ENCODE data around the gene UBIAD1.
A peak's percentile ranks its signal among the peaks of the same experiment; 100 is the strongest.
"Not testable (repeated sequence)": the region's sequence is repeated elsewhere in the genome, so short reads cannot be mapped to it uniquely, and the experiment has no call there.

The UBIAD1 gene, protein sequence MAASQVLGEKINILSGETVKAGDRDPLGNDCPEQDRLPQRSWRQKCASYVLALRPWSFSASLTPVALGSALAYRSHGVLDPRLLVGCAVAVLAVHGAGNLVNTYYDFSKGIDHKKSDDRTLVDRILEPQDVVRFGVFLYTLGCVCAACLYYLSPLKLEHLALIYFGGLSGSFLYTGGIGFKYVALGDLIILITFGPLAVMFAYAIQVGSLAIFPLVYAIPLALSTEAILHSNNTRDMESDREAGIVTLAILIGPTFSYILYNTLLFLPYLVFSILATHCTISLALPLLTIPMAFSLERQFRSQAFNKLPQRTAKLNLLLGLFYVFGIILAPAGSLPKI

DNA sequence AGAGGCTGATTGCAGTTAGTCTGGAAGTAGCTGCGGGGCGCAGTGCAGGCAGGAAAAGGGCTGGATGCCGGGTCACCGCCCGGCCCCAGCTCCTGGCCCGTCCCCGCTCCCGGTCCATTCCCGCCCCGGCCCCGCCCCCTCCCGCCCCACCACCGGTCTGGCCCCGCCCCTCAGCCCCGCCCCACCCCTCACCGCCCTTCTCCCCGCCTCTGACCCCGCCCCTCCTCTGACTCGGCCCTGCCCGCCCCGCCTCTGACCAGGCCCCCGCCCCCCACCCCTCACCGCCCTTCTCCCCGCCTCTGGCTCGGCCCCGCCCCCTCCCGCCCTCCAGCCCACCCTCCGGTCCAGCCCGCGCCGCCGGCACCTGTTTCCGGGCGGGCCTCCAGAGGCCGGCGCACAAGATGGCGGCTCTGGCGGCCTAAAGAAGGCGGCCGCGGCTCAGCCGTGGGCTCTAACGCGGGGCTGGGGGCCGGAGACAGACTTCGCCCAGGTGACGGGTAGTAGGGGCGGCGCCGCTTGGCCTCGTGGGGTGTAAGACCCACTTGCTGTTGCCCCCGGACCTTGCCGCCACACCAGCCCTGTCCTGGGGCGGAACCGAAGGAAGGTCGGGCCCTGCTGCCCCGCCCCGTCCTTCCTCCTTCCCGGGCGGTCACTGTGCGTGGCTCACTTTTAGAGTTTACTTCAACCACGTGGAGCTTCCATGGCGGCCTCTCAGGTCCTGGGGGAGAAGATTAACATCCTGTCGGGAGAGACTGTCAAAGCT is at the start of gene UBIAD1:
UBIAD1 (plus strand) TSS at position 367 of the 763 bp plus-strand sequence; CDS start at position 701, 334 bp downstream.
- peak; percentile 47 for DNase-seq

GRCh38 chr1:11227106-11228077 is 45.6 kb upstream of the UBIAD1 start:
- no peak for DNase-seq

DNA sequence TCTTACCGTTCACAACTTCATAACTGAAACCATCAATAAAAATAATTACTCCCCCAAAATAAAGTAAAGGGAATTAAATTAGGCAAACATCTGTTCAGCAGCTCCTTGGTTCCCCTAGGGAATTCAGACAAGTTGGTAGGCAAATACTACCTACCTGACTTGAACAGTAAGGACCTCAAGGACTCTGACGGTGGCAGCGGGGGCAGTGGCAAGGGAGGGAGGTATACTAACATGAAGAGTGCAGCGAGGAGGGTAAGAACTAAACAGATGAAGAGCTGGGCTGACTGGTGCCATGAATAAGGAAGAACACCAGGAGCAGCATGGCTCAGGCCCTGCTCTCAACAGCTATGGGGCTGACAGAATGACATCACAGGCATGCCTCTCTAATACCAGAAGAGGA is 43.8 kb upstream of the UBIAD1 start:
- DNase-seq = no peak

- DNase-seq = no peak
Measured at GRCh38 chr1:11233208-11233607, 39.8 kb upstream of the UBIAD1 start.

GRCh38 chr1:11237356-11237755 is 35.6 kb upstream of the UBIAD1 start:
- no peak for DNase-seq

GRCh38 chr1:11238311-11238710 is 34.7 kb upstream of the UBIAD1 start:
- DNase-seq = no peak

GRCh38 chr1:11245248-11245647 is 27.8 kb upstream of the UBIAD1 start:
- no peak for DNase-seq

- no peak for DNase-seq
Measured at GRCh38 chr1:11245904-11246719, 26.9 kb upstream of the UBIAD1 start.

- no peak for DNase-seq
Measured at GRCh38 chr1:11248169-11248568, 24.8 kb upstream of the UBIAD1 start.

DNA sequence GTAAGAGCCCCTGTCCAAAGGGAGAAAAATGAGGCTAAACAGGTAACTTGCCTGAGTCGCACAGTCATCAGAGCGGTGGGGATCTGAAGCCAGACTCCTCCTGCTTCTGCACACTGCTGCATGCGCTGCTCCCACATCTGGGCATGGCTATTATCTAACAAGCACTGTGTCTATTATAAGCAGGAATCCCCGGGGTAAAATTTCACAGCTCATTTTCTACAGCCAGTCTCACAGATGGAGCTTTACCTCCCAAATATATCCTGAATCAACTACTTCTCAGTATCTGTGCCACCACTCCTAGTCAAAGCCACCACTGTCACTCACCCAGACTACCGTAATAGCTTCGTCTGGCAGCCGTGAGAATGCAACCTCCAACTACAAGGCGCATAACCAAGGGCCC is 20.5 kb upstream of the UBIAD1 start:
- DNase-seq = no peak

DNA sequence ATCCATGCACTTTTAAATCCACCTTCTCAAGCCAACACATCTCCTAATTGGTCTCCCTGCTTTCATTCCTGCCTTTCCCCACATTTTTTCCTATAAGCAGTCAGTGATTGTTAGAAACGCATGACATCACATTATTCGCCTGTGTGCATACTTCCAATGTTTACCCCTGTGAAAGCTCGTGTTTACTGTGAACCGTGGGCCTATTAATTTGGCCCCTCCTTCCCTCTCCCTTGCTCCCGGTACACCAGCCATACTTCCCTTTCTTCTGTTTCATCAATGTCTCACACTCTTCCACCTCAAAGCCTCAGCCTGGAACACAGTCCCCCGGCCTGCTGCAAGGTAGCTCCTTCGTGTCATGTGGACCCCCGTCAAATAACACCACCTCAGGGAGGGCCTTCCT is 19.8 kb upstream of the UBIAD1 start:
- no peak for DNase-seq

DNA sequence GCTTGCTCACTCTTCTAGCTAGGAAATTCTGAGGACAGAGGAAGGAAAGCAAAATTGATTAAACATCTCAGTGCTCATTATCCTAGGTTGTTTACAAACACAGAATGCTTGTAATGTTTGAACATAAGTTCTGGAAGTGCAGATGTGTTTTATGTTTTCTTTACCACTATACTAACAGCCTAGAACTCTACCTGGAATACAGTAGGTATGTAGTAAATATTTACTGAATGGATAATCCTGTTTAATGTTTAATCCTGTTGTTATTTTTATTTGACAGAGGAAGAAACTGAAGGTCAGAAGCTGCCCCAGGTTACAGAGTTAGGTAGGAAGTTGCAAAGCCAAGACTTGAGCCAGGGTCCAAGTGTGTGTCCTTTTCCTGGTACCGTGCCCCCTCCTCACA is 16.7 kb upstream of the UBIAD1 start:
- no peak for DNase-seq

GRCh38 chr1:11262171-11263049 is 10.6 kb upstream of the UBIAD1 start, which contains the start of gene MTOR:
MTOR (minus strand) TSS chr1:11262551; CDS start chr1:11259409, 3,142 bp downstream.
- peak; percentile 97 for DNase-seq

DNA sequence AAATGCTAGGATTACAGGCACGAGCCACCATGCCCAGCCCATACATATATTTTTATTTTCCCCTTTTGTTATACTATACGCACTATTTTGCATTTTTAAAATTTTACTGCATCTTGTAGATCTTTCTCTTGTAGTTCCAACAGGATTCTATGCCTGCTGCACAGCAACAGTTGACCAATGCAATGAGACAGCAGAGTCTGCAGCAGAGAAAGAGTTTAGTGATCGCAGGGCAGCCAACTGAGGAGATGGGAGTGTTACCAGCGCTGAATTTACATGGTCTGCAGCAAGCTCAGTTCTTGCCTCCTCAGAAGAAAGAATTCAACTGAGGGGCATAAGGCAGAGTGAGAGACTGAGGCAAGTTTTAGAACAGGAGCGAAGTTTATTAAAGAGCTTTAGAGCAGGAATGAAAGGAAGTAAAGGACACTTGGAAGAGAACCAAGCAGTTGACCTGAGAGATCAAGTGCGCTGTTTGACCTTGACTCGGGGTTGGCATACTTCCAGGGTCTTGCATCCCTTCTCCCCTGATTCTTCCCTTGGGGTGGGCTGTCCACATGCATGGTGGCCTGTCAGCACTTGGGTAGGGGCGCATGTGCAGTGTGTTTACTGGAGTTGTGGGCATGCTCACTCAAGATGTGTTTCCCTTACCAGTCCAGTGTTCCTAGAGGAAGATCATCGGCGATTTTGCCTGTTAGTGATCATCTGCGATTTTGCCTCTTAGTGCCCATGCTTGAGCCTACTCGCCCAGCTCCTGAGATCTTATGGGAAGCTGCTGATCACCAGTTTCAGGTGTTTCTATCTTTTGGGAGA is 6.5 kb upstream of the UBIAD1 start:
- no peak for DNase-seq

DNA sequence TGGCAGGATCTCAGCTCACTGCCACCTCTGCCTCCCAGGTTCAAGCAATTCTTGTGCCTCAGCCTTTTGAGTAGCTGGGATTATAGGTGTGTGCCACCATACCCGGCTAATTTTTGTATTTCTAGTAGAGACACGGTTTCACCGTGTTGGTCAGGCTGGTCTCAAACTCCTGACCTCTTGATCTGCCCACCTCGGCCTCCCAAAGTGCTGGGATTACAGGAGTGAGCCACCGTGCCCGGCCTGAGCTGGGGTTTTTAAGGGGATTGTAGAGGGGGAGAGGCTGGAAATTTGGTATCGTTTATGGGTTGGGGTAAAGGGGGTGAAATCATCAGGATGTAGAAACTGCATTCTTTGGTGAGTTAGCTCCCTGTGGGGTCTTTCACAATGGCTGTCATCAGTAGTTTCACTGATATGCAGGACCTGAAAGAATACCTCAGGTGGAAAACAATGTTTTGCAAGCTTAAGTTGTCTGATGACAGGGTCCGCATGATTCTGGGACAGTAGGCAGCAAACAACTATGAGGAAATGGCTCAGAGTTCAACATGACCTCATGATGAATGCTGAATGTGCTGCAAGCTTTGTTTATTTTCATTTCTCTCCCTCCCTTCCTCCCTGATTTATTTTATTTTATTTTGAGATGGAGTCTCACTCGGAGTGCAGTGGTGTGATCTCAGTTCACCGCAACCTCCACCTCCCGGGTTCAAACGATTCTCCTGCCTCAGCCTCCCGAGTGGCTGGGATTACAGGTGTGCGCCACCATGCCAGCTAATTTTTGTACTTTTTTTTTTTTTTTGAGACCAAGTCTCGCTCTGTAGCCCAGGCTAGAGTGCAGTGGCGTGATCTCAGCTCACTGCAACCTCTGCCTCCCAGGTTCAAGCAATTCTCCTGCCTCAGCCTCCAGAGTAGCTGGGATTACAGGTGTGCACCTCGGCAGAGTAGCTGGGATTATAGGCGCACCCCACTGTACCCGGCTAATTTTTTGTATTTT is 5.4 kb upstream of the UBIAD1 start:
- not testable (repeated sequence) for DNase-seq

- no peak for DNase-seq
Measured at GRCh38 chr1:11272544-11272831, 510 bp upstream of the UBIAD1 start.

- no peak for DNase-seq
Measured at GRCh38 chr1:11273595-11274234, 717 bp downstream of the UBIAD1 start.

GRCh38 chr1:11279152-11279551 is 6.2 kb downstream of the UBIAD1 start:
- no peak for DNase-seq

GRCh38 chr1:11279630-11280029 is 6.6 kb downstream of the UBIAD1 start:
- no peak for DNase-seq
